HG03060 (cell line): Measurements from ENCODE around the gene NRXN2.

ENCODE experiments used
- ATAC-seq: cut with Tn5 transposase; IDR thresholded peaks from one replicate; pipeline ENCODE4 v1.9.1; 2021; ENCODE audit warnings: low read depth, moderate number of reproducible peaks; ENCODE audit not compliant: unreplicated experiment

The NRXN2 gene

DNA sequence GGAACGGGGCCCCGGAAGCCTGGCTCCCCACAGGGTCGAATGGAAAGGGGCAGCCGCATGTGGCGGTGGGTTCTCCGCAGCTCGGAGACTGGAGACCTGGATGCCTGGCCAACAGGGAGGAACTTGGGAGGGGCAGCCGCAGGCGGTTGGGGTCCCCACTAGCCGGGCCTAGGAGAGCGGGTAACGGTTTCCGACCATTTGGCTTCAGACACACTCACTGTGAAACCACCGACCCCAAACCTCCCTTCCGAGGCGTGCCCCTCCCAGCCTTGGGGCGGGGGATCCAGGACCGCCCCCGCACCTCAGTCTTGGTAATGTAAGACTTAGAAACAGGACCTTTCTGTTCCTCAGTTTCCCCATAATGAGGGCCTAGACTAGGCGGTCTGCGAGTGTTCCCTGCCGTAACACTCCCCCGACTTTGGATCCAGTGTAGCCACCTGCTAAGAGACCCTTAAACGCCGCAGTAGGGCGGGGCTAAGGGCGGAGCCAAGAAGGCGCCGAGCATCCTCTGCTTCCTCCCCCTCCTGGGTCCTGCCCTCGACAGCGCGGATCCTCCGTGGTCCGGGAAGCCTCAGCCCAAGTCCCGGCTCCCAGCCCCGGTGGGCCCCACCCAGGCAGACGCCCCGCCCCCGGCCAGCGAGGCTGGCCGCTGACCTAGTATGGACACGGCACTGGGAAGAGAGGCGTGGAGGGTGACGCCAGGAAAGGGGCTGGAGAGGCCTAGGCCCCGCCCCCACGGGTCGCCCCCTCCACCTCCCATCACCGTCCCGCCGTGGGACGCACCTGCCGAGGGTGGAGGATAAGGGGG, 22.7 kb upstream of the NRXN2 start:
- no peak for ATAC-seq

DNA sequence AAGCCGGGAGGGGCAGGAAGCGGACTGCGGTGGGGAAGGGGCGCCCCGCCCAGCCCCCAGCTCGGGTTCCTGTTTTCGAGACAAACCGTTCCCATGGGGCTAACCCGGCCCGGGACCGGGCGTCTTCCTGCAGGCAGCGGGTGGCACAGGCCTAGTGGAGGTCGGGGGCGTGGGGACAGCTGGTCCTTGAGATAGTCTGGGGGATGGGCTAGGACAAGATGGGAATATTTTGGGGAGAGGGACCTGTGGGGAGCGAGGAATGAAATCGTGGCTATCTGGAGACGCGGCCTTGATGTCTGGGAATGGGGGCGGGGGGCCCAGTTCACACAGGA, 22.2 kb upstream of the NRXN2 start:
- no peak for ATAC-seq

DNA sequence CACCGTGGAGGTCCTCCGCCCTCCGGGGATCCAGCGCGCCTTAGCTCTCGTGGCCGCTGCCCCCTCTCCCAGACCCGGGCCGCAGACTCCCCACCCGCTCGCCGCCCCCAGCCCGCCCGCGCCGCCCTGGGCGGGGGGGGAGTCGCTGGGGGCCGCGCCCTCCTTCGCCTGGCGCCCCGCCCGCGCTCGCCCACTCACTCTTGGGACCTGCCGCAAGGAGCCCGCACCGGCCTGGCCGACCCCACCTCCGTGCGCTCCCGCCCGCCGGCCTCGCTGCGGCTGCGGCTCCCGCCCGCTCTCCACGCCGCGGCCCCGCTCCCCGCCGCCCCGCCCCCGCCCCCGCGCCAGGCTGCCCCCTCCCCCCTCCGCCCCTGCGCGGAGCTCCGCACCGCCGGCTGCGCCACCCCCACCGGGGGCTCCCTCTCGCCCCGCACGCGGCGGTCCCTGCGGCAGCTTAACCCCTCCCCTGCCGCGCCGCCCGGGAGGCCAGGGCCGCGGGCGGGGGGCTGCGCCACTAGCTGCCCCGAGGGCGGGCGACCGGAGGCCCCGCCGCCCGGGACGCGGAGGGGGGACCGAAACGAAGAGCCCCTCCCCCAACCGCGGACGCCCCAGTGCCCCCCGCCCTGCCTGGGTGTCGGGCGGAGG, 21.7 kb upstream of the NRXN2 start:
- no peak for ATAC-seq

DNA sequence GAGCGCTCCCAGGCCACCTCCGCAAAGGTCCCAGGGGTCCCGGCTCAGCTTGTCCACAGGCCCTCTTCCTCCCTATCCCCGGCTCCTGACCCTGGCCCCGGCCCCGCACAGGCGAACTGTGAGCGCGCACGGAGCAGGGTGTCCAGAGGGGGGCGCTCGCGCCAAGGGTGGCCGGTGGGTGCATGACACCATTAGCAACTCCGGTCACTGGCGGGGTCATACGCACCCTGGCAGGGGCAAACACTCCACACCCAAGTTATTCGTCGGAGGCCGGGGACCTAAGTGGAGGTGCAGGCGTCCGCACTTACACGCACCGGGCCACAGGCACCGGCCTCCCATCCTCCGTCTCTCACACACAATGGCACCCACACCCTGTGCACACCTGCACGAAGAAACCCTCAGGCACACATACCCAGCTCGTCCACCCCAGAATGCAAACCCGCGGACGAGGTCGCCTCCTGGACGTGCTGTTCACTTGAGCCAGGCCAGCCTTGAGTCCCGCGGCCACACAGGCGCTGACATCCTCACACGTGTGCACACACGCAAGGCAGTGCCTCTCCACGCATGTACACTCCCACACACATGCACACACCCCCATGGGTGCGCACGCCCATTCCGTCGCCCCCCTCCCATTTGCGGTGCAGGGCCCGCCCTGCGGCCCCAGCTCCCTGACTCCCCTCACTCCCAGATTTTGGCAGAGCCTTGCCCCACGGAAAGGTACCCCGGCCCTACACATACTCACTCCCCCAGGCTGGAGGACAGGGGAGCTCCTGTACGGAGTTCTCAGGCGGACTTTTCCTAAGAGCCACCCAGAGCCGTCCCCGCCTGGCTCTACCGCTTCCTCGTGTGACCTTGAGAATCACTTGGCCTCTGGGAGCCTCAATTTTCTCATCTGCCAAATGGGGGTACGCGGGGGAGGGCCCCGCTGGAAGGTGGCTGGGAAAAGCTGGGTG, 20.9 kb upstream of the NRXN2 start, which contains the start of gene RASGRP2:
TSS of gene RASGRP2 (minus strand) at position 552 of the 953 bp plus-strand sequence. CDS start 1,276 bp downstream, outside the sequence.
- ATAC-seq = no peak

DNA sequence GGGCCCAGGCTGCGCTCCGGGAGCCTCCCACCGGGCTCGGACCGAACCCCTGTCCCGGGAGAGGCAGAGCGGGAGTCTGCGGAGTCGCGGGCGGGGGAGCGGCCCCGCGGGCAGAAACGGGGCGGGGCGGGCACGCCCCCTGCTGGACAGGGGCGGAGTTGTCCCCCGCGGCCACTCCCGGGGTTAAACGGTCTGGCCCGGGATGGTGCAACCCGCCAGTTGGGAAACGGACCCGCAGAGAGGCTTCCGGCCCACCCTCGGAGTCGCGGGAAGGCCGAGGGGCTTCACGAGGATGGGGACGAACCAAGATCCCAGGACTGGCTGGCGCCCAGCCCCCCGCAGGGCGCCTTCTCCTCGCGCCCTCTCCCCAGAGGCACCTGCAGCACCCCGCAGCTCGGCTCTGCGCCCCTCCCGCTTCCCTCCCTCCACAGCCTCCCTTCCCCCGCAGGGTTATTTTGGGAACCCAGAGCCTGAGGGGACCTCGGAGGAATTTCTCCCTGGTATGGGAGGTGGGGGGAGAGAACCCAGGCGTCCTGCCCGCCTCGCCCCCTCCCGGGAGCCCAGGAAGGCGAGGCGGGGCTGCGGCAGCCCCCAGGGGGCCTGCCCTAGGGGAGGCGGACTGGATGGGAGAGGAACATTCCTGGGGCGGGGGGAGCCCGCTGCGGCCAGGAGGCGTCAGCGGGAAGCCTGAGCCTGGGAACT, 20.0 kb upstream of the NRXN2 start:
- no peak for ATAC-seq

DNA sequence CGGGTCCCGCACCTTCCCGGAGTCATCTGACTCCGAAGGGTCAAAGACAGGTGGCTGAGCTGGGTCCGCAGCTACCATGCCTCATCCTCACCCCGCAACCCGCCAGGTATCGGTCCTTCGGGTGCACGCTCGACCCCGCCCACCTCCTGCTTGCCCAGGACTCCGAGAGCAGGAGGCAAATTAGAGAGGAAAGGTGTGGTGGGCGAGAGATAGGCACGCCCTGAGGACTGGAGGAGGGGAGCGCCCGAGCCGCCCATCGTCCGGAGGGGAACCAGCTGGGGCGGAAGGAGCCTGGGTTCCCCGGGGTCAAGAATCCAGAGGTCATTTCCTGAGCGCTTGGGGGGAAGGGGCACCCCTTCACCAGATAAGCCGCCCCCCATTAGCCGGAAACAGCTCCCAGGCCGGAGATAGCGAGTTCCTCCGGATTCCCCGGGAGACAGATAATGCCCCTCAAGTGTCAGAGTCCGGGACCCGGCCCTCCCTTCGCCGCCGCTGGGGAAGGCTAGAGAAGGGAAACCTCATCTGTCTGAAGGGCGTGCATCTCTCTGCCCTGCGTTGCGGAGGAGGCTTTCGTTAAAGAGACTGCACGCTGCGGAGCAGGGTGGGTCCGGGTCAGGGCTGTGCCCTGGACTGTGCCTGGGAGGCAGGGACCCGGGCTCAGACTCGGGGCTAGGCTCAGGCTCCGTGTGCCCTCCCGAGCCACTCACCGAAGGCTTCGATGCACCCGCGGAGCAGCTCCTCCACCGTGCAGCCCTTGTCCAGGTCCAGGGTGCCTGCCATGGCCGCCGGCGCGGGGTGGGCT, 19.3 kb upstream of the NRXN2 start:
- ATAC-seq = no peak

DNA sequence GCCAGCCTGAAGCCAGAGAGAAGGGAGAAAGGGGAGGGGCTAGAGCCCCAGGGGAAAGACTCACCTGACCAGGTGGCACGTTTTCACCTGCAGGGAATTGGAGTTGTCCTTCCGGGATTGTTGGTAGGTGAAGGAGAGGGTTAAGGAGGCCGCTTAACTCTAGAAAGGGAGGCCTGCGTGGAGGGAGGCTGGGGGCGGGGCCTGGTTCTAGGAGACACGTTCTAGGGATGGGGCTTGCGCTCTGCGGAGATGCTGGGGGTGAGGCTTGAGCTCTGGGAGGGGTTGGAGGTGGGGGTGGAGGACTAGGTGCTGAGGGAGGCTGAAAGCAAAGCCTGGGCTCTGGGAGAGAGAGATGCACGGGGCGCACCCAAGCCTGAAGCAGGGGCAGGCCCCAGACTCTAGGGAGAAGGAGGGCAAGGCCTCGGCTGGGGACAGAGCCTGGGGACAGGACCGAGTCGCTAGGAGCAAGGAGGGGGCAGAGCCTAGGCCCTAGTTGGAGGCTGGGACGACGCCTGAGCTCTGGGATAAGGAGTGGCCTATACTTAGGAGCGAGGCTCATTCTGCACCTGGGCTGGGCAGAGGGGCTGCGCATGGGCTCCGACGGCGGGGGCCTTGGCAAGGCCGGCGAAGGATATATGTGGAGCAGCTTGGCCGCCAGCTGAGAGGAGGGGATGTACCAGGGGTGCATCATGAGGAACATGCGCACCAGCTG, 18.5 kb upstream of the NRXN2 start:
- no peak for ATAC-seq

DNA sequence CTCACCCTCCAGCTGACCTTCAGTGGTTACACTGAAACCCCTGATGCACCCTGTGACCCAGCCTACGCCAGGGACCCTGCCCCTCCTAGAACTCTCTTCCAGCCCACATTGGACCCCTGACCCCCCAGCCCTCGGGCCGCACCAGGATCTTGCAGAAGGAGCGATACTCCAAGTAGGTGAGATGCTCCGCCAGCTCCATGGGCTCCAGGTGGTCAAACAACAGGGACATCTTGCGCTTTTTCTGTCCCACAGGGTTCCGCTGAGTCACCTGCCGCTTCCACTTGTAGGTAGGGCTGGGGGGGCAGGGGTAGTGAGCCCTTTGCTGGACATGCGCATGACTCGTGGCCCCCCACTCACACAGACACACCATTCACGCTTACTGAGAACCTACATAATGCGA, 16.9 kb upstream of the NRXN2 start:
- ATAC-seq = no peak

DNA sequence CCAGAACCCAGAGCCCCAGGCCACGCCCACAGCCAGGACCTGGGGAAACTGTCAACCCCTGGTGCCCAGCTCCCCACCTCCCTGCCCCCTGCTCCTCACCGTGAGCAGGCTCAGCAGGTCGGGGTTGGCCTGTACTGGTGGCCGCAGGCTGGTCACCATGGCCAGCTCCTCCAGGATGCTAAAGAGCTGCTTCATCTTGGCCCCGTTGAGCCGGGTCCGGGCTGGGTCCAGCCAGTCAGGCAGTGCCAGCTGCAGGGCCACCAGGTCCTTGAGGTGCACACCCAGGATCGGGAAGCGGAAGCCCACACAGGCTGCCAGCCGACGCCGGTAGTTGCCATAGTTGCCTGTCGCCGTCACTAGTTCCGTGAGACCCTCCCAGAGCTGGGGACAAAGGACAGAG, 13.7 kb upstream of the NRXN2 start:
- ATAC-seq = no peak

DNA sequence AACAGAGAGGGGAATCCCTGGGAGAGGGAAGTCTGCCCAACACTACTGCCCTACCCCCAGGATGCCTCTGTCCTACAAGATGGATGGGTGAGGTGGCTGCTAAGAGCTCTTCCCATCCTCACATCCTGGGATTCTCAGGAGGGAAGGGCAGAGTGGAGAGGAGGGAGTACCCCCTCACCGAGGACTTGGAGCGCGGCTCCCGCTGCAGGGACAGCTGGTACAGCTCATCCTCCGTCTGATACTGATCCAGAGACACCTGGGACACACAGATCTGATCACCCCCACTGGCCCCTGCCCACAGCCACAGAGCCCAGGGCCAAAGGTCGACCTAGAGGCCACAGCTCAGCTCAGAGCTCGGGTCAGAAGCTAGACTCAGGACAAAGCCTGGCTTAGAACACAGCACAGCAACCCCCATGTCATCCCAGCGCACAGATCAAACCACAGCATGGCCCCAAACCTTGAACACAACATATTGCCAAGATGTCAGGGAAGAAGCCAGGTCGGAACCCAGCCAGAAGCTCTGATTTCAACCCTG, 12.8 kb upstream of the NRXN2 start:
- ATAC-seq = no peak

DNA sequence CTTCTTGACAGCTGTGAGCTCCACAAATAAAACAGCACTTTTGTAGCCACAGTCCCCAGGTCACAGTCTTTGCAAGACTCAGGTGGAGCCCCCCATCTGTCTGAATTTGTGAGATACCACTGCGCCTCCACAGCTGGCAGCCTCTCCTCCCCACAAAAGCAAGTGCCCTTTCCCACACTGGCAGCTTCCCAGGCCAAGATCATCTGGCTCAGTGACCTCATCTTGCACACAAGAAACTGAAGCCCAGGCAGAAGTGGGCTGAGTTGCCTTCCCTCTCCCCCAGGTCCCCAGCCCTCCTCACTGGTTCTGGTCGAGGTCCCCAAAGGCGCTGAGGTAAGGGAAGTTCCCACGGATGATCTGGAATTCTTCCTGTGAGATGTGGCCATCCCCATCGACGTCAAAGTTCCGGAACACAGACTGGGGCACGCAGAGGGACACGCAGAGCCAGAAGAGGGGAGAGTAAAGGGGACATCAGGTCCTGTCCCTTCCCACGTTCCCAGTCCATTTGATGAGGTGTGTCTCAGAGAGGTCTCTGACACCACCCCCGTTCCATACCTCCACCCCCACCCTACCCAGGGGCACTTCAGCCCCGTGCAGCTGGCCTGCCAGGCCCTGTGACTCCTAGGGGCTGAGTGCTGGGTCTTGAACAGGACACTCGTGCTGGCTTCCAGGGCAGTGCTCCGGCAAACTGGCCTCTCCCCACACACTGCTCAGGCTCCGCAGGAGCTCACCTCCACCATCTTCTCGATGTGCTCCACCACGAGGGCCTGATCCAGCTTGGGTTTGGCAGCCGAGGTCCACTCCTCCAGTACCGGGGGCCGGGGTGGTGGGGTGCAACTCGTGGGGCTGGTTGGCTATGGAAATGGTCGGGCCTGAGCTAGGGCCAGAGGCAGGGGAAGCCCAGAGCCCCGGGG, 12.1 kb upstream of the NRXN2 start:
- no peak for ATAC-seq

DNA sequence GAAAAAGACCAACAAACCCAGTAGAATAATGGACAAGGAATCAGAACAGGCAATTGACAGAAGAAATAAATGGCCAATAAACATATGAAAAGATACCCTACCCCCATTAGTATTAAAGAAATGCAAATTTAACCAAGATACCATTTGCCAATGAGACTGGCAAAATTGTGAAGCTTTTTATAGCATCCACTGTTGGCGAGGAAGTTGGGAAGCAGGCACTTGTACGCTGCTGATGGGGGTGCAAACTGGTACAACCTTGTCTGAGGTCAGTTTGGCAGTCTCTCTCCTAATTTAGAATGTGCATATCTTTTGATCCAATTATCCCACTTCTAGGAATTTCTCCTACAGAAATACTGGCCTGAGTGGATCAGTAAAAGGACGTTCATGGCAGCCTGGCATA, 8.6 kb upstream of the NRXN2 start:
- ATAC-seq = no peak

DNA sequence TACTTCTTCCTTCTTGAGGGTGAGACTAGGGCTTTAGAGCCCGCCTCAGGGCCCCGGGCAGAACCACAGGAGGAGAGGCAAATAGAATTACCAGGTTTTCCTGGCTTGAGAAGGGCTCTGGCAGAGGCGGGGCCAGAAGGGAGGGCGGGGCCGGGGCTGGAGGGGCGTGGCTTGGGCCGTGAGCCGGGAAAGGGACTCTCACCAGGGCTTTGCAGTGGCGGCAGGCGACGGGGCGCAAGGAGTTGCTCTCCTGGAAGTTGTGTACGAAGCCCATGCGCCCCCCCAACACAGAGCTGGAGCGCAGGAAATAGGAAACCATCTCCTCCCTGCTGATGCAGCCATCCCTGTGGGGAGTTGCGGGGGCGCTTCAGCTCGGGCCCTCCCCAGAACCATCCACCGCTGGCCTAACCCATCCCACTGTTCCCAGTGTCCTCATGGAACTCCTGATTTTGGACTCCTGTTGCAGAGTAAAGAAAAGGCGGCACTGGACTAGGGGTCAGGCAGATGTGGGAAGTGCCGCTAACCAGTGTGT, 6.9 kb upstream of the NRXN2 start:
- ATAC-seq = no peak

DNA sequence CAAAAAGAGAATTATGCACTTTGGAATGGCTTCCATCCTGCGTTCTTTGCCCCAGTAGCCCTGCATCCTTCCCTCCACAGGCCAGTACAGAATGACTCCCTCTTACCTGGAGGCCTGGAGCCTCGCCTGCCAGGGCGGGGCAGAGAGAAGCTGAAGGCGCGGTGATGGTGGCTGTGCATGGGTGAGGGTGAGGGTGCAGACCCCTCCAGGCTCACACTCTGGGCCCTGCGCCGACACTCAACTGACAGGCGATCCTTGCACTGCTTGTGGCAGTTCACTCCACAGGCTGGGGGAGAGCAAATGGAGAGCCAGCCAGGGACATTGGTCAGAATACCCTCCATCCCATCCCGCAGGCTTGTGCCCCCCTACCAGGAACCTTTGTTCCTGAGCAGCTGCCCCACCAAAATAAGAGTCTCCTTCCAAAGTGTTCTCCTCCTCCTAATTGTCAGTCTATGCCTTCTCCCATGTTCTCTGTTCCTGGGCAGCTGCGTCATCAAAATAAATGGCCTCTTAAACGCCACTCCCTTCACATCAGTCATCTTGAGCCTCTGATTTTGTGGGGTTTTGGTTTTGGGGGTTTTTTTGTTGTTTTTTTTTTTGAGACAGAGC, 5.9 kb upstream of the NRXN2 start:
- no peak for ATAC-seq

DNA sequence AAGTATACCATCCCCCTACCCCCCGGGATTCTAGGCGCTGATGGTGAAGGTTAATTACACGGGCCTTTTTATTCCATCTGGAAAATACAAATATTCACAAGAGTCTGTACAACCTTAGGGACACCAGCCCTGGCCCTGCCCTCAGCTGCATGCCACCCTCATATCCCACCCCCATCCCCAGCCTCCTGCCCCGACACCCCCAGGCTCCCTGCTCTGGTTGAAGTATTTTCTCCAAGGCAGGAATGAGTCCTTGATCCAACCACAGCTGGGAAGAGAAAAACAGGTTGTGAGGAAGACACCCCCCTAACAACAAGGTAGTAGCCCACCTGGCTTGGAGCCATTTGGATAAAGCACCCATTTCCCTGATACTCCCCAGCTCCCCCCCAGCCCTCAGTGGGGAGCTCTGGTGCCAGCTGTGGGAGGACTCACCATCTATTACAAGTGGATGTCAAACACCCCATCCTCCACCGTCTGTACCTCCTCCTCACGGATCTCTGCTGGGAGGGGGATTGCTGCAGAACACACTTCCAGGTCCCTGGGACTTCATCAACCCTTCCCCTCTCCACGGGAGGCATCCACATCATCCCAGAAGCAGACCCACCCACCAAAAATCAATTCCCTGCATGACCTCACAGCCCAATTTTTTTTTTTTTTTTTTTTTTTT, 4.0 kb upstream of the NRXN2 start:
- ATAC-seq = no peak

DNA sequence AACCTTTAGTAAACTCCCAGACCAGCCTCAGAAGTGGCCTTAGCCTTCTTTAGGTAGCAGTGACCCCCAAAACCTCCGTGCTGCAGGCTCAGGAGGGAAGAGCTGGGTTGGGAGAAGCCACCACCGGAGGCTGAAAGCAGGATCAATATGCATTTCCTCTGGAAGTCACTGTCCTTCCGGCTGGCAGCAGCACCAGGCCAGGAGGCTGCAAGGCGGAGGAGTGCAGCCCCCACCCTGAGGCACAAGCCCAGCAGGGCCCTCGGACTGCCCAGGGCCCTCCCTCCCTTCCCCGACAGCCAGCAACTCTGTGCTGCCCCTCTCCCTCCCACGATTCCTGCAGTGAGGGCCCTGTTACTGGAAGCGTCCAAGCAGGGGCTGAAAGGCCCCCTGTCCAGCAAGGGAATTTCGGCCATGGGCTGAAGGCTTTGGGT, 3.2 kb upstream of the NRXN2 start:
- no peak for ATAC-seq
